Measurements from ENCODE around the gene UBASH3A.

- TF ChIP-seq EZH2 (IDR thresholded peaks at IDR 0.05; ENCODE audit: borderline replicate concordance, low read length) (no peak), CTCF (IDR thresholded peaks at IDR 0.05; ENCODE audit: low read length) (no peak)
Observed at GRCh38 chr21:42461185-42461520, 57.5 kb downstream of the UBASH3A start.
